Calu3 (cell line): ENCODE data around the gene KCNJ12. TPM values are rescaled to one million over a fixed set of nuclear protein-coding genes. Genes with fewer than 3 reads are reported as not detected.
"Not testable (repeated sequence)": the region's sequence is repeated elsewhere in the genome, so short reads cannot be mapped to it uniquely, and the experiment has no call there.

Source experiments
- BruUV-seq: library from RNA; stranded (reverse); fragments of 400-500 nt; replicated peaks from 2 replicates; lab custom pipeline; 2021; lab: Mats Ljungman, UMichigan
- CTCF ChIA-PET: fragments of 300-600 bp; sonication (Branson Sonifier 250); formaldehyde crosslinking; loops from one replicate; lab custom pipeline; 2022; ENCODE audit warnings: antibody characterized with exemption; lab: Charles Lee
- DNase-seq: peaks from one replicate; pipeline ENCODE4 v3.0.0; 2022
- H3K27ac Mint-ChIP-seq: one replicate; pipeline ENCODE4 v1.8.0; 2022; ENCODE audit warnings: mixed read lengths; ENCODE audit not compliant: unreplicated experiment
- H3K27me3 Mint-ChIP-seq: one replicate; pipeline ENCODE4 v1.8.0; 2022; ENCODE audit warnings: mixed read lengths; ENCODE audit not compliant: unreplicated experiment
- H3K36me3 Mint-ChIP-seq: one replicate; pipeline ENCODE4 v1.8.0; 2022; ENCODE audit warnings: mild to moderate bottlenecking, moderate library complexity, mixed read lengths; ENCODE audit not compliant: insufficient read depth, unreplicated experiment
- H3K4me1 Mint-ChIP-seq: one replicate; pipeline ENCODE4 v1.8.0; 2022; ENCODE audit warnings: mild to moderate bottlenecking, low read depth, mixed read lengths; ENCODE audit not compliant: unreplicated experiment
- H3K4me3 Mint-ChIP-seq: one replicate; pipeline ENCODE4 v1.8.0; 2022; ENCODE audit warnings: mild to moderate bottlenecking, low read depth, moderate library complexity, mixed read lengths; ENCODE audit not compliant: unreplicated experiment
- H3K9me3 Mint-ChIP-seq: one replicate; pipeline ENCODE4 v1.8.0; 2022; ENCODE audit warnings: low read depth, mixed read lengths; ENCODE audit not compliant: unreplicated experiment
- intact Hi-C: fragments of 100-400 bp; cut with micrococcal nuclease; formaldehyde crosslinking; loops from one replicate; pipeline ENCODE4 v1.10.0; 2022; ENCODE audit not compliant: unreplicated experiment
- total RNA-seq: library from RNA; stranded (reverse); gene quantifications from 2 replicates; pipeline ENCODE4 v1.2.3, GENCODE V29; 2022
- TF ChIP-seq, protein P1 (sequence below): fragments of 200-600 bp; IDR thresholded peaks from one replicate; pipeline ENCODE4 v1.8.0; 2022; ENCODE audit warnings: antibody characterized with exemption; ENCODE audit not compliant: unreplicated experiment

The KCNJ12 gene
- total RNA-seq, 1 experiment from 2014 or later = not detected

DNA sequence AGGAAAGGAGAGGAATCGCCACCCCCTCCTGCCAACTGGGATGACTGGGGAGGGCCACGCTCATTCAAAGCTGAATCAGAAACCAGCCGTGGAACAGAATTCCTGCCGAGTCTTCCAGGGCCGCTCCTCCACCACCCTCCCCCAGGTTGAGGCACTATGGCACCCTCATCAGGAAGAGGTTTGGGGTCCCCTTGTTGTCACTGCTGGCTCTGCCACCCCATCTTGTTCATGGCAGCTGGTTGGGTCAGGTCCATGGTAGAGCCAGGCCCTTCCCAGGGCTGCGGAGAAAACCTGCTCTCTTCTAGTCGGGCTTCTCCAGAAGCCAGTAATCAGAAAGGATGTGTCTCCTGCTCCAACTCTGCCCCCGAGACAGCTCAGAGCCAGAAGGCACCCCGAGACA lies 41.8 kb downstream of the KCNJ12 start:
- no peak overlapping the region for H3K4me3 Mint-ChIP-seq
- intact Hi-C loops = no loop called here
- no TSS peak for BruUV-seq
- no peaks in the 10 kb centered on the region for H3K9me3 Mint-ChIP-seq
- TF ChIP-seq, protein P1, sequence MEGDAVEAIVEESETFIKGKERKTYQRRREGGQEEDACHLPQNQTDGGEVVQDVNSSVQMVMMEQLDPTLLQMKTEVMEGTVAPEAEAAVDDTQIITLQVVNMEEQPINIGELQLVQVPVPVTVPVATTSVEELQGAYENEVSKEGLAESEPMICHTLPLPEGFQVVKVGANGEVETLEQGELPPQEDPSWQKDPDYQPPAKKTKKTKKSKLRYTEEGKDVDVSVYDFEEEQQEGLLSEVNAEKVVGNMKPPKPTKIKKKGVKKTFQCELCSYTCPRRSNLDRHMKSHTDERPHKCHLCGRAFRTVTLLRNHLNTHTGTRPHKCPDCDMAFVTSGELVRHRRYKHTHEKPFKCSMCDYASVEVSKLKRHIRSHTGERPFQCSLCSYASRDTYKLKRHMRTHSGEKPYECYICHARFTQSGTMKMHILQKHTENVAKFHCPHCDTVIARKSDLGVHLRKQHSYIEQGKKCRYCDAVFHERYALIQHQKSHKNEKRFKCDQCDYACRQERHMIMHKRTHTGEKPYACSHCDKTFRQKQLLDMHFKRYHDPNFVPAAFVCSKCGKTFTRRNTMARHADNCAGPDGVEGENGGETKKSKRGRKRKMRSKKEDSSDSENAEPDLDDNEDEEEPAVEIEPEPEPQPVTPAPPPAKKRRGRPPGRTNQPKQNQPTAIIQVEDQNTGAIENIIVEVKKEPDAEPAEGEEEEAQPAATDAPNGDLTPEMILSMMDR = no peak
- no peak for DNase-seq
- CTCF ChIA-PET = no interaction called here
- H3K27me3 Mint-ChIP-seq = peaks cover 40% of the 10 kb centered on the region
- H3K4me1 Mint-ChIP-seq = no peaks in the 10 kb centered on the region
- no peaks in the 10 kb centered on the region for H3K36me3 Mint-ChIP-seq
- no peak overlapping the region for H3K27ac Mint-ChIP-seq

DNA sequence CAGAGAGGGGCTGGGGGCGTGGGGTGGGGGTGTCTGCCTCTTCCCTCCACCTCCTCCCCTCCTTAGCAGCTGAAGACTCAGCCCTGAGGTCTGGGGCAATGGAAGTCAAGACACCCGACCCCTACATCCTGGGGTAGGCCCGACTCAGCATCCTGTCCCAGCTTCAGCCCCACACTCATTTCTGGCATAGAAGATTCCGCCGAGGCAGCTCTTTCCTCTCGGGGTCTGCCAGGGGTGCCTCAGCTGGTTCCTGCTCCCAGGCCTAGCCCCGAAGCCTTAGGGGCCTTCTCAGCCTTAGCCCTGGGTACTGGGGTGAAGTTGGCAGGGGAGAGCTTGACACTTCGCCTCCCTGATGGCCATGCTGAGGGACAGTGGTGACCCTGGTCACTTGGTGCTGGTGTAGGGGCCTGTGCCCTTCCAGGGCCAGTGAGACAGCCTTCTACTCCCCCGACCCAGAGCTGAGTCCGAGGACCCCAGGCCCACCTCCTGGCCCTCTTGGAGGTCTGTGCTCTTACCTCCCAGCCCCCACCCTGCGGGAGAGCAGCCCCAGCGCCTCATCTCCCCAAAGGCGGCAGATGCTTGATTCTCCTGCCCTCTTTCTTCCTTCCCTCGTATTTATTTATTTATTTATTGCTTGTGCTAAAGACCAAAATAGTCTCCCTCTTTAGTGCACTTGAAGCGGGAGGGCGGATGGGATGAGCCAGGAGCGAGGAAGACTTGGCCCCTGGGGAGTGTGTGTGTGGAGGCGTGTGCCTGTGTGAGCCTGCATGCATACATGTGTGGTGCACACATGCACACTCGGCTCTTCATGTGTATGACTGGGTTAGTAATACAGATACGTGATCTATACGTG lies 42.5 kb downstream of the KCNJ12 start:
- no peaks in the 10 kb centered on the region for H3K9me3 Mint-ChIP-seq
- DNase-seq = no peak
- TF ChIP-seq, protein P1 = no peak
- no peaks in the 10 kb centered on the region for H3K4me1 Mint-ChIP-seq
- no peak overlapping the region for H3K27ac Mint-ChIP-seq
- BruUV-seq = no TSS peak
- H3K36me3 Mint-ChIP-seq = no peaks in the 10 kb centered on the region
- CTCF ChIA-PET = no interaction called here
- peaks cover 43% of the 10 kb centered on the region for H3K27me3 Mint-ChIP-seq
- H3K4me3 Mint-ChIP-seq = no peak overlapping the region
- intact Hi-C loops = no loop called here

- H3K27me3 Mint-ChIP-seq = peaks cover 43% of the 10 kb centered on the region
- DNase-seq = no peak
- no peak overlapping the region for H3K4me3 Mint-ChIP-seq
- no peaks in the 10 kb centered on the region for H3K4me1 Mint-ChIP-seq
- no peak overlapping the region for H3K27ac Mint-ChIP-seq
- intact Hi-C loops = no loop called here
- TF ChIP-seq, protein P1 = no peak
- no peaks in the 10 kb centered on the region for H3K36me3 Mint-ChIP-seq
- H3K9me3 Mint-ChIP-seq = no peaks in the 10 kb centered on the region
- no TSS peak for BruUV-seq
- CTCF ChIA-PET = no interaction called here
Observed at GRCh38 chr17:21419299-21420239, 43.4 kb downstream of the KCNJ12 start.

- BruUV-seq, intact Hi-C loops, H3K4me1 Mint-ChIP-seq, H3K9me3 Mint-ChIP-seq, H3K36me3 Mint-ChIP-seq, CTCF ChIA-PET, H3K4me3 Mint-ChIP-seq, H3K27ac Mint-ChIP-seq, DNase-seq: not testable (repeated sequence)
- peaks cover 53% of the 10 kb centered on the region for H3K27me3 Mint-ChIP-seq
Observed at GRCh38 chr17:21420503-21421090, 44.4 kb downstream of the KCNJ12 start.

GRCh38 chr17:21421421-21422310 lies 45.5 kb downstream of the KCNJ12 start:
- BruUV-seq, CTCF ChIA-PET, H3K4me3 Mint-ChIP-seq: not testable (repeated sequence)

GRCh38 chr17:21422311-21423189 lies 46.4 kb downstream of the KCNJ12 start:
- intact Hi-C loops, DNase-seq, H3K27ac Mint-ChIP-seq, BruUV-seq, H3K9me3 Mint-ChIP-seq, H3K36me3 Mint-ChIP-seq, H3K4me3 Mint-ChIP-seq, H3K4me1 Mint-ChIP-seq, CTCF ChIA-PET: not testable (repeated sequence)
- peaks cover 59% of the 10 kb centered on the region for H3K27me3 Mint-ChIP-seq

More at GRCh38 chr17:21421421-21422310, 45.5 kb downstream of the KCNJ12 start:
- H3K9me3 Mint-ChIP-seq, H3K36me3 Mint-ChIP-seq, DNase-seq, intact Hi-C loops, H3K27ac Mint-ChIP-seq, H3K4me1 Mint-ChIP-seq: not testable (repeated sequence)
- H3K27me3 Mint-ChIP-seq = peaks cover 61% of the 10 kb centered on the region
